Bronchial epithelial cell (primary cell): Measurements from ENCODE around the gene CAMK4. TPM values are rescaled to one million over a fixed set of nuclear protein-coding genes. Genes with fewer than 3 reads are reported as not detected.

ENCODE experiments used
- DNase-seq: peaks from one replicate; pipeline ENCODE4 v3.0.0-alpha.2; 2010; ENCODE audit warnings: low read depth
- FAIRE-seq: peaks from 2 replicates; lab custom pipeline; 2011; peaks lifted over from hg19 to GRCh38; lab: Jason Lieb, UNC
- H3K27me3 ChIP-seq: 2 replicates; pipeline ENCODE4 v1.5.1; 2011; ENCODE audit warnings: low read length; ENCODE audit not compliant: control insufficient read depth, insufficient read depth
- H3K36me3 ChIP-seq: 2 replicates; pipeline ENCODE4 v1.5.1; 2011; ENCODE audit warnings: low read length; ENCODE audit not compliant: control insufficient read depth, insufficient read depth
- H3K4me3 ChIP-seq: 2 replicates; pipeline ENCODE4 v1.5.1; 2011; ENCODE audit warnings: mild to moderate bottlenecking, low read depth, low read length, control low read depth
- total RNA-seq: library from RNA; depleted of rRNA; stranded (reverse); fragments of >200 nt; gene quantifications from 2 replicates; pipeline ENCODE4 v1.2.1, GENCODE V29; 2014
- TF ChIP-seq, protein P1 (sequence below): IDR thresholded peaks from 2 replicates; pipeline ENCODE4 v1.5.1; 2011; ENCODE audit warnings: mild to moderate bottlenecking, moderate library complexity, low read length, control low read depth, inconsistent platforms; ENCODE audit not compliant: insufficient read depth, severe bottlenecking

CAMK4 gene
- total RNA-seq, 1 donor from 2014 or later: 0.26 TPM

DNA sequence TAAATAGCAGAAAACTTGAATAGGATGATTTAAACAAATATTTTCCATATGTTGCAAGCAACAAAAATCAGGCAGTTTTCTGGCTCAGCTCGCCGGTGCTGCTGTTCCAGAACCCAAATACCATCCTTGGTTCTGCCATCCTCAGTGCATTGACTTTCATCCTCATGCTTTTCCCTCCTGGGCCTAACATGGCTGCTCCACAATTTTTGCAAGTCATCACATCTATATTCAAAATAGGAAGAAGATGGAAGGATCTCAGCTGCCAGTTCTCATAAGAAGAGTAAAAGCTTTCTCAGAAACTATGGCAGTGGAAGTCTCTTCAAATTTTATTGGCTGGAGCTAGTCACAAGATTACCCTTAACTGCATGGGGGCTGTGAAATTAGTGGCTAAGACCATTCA is 151.5 kb downstream of the CAMK4 start:
- Histone ChIP-seq H3K4me3 (no peak overlapping the region), H3K36me3 (no peaks in the 10 kb centered on the region), H3K27me3 (no peaks in the 10 kb centered on the region)
- TF ChIP-seq, protein P1, sequence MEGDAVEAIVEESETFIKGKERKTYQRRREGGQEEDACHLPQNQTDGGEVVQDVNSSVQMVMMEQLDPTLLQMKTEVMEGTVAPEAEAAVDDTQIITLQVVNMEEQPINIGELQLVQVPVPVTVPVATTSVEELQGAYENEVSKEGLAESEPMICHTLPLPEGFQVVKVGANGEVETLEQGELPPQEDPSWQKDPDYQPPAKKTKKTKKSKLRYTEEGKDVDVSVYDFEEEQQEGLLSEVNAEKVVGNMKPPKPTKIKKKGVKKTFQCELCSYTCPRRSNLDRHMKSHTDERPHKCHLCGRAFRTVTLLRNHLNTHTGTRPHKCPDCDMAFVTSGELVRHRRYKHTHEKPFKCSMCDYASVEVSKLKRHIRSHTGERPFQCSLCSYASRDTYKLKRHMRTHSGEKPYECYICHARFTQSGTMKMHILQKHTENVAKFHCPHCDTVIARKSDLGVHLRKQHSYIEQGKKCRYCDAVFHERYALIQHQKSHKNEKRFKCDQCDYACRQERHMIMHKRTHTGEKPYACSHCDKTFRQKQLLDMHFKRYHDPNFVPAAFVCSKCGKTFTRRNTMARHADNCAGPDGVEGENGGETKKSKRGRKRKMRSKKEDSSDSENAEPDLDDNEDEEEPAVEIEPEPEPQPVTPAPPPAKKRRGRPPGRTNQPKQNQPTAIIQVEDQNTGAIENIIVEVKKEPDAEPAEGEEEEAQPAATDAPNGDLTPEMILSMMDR: no peak
- DNase-seq (no peak), FAIRE-seq (no peak)

DNA sequence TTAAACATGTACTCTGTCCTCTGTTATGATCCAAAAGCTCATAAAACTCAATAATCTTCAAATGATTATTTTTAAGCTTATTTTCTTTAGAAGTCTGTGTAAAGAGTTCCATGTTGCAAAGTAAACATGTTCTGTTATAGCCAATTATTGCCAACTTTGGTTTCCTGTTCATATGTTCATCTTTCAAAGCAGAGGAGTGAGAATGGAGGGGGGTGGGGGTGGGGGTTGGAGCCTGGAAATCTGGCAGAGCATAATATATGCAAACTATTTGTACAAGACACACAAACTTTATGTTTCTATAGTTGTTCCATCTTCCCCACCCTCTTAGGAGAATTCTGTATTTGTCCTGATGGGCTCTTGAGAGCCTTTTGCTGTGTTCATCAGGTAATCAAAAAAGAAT is 153.1 kb downstream of the CAMK4 start:
- DNase-seq (no peak), FAIRE-seq (no peak)
- Histone ChIP-seq H3K36me3 (no peaks in the 10 kb centered on the region), H3K4me3 (no peak overlapping the region), H3K27me3 (no peaks in the 10 kb centered on the region)
- TF ChIP-seq, protein P1: no peak

DNA sequence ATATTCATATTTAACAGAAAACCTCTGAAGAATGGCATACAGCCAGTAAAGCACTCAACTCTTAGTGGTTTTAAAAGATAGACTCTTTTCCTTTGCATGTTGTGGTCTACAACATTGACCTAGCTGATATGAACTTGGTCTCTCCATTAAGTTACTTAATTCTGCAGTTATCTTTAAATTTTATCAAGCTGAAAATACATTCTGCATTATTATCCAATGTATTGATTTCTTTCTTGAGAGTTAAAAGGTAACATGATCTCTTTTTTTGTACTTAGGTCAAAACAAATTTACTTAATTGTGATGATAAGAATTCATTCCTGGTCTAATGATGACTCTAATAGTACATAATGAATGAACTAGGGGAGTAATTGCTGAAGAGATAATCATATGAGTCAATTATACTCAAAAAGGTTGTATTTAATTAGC is 155.2 kb downstream of the CAMK4 start:
- TF ChIP-seq, protein P1: no peak
- H3K27me3 ChIP-seq: no peaks in the 10 kb centered on the region
- no peaks in the 10 kb centered on the region for H3K36me3 ChIP-seq
- FAIRE-seq (no peak), DNase-seq (no peak)
- H3K4me3 ChIP-seq: no peak overlapping the region

DNA sequence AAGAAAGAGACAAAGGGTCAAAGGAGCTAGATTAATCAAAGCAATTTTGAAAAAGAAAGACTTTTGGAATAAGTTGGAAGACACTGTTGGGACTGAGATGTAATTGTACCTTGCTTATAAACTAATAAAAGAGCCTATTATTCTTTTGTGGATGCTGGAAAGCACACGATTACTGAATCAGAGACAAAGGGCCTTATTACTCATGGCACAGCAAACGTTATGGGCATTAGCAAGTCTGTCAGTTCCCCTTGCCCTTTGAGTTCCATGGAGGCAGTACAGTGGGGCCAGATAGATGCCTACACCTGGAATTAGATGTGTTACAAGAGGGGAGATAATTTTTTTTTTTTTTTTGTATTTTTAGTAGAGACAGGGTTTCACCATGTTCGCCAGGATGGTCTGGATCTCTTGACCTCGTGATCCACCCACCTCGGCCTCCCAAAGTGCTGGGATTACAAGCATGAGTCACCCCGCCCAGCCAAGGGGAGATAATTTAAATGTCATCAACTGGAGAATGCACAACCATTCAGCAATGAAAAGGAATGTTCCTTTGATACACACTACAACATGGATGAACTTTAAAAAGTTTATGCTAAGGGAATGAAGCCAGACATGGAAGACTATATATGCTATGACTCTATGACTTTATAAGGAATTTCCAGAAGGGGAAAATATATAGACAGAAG is 159.2 kb downstream of the CAMK4 start:
- H3K27me3 ChIP-seq: no peaks in the 10 kb centered on the region
- no peak for FAIRE-seq
- no peak for DNase-seq
- H3K4me3 ChIP-seq: no peak overlapping the region
- H3K36me3 ChIP-seq: no peaks in the 10 kb centered on the region
- TF ChIP-seq, protein P1: no peak

DNA sequence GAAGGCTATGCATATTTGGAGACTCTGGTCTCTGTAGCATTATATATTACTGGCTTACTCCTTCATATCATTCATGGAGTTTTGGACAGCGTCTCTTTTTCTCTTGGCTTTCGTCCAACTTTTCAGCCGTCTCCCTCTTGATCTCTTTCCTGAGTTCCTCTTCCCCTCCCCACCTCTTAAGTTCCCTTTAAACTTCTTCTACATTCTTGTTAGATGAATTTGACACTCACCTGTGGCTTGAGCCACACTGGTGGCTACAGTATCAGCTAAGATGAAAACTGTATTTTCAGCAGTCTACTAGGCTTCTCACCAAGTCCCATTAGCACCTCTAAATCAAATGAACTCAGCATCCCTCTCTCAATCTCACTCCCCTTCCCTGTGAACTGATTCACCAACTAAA is 160.0 kb downstream of the CAMK4 start:
- Histone ChIP-seq H3K27me3 (no peaks in the 10 kb centered on the region), H3K36me3 (no peaks in the 10 kb centered on the region), H3K4me3 (no peak overlapping the region)
- DNase-seq (peak; percentile 10), FAIRE-seq (no peak)
- TF ChIP-seq, protein P1: no peak

DNA sequence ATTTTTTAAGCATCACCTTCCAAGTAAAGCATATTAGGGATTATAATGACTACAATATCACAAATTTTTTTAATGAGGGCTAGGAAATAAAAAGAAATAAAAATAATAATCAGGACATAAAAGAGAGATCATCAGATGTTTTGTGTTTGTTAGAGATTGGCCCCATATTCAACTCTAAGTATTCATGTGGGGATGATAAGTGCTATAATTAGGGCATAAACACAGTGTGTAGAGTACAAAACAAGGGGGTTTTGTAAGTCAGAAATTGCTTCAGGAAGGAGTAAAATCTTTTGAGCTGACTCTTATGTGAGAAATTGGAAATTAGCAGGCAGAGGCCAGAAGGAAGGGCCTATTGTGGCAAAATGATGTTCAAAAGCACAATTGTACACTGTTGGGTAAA is 160.9 kb downstream of the CAMK4 start:
- H3K27me3 ChIP-seq: no peaks in the 10 kb centered on the region
- DNase-seq (no peak), FAIRE-seq (no peak)
- H3K36me3 ChIP-seq: no peaks in the 10 kb centered on the region
- no peak overlapping the region for H3K4me3 ChIP-seq
- TF ChIP-seq, protein P1: no peak
